NCI-H1694 treated with DMSO at 0.1 percent for 48 hours (cell line): ENCODE results near the gene ADAMTSL4.

Source experiments
- DNase-seq: peaks from one replicate; lab custom pipeline; 2025; lab: John Stamatoyannopoulos, UW

Gene ADAMTSL4

DNA sequence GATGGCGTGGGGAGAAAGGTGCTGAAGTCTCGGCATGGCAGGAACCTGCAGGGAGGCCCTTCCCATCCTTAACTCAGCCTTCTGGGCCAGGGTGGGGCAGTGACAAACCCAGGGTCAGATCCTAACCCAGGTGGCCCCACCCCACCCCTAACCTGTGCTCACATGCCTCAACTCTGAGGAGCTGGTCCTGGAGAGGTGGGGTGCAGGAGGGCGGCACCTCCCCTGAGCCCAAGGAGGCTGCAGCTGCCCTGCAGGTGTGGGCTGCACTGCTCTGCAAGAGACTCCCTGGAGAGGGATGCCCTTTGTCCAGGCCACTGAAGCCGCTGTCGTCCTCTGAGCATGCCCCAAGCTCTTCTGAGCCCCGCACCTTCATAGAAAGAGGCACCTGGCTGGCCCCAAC, 15.2 kb upstream of the ADAMTSL4 start:
- no peak for DNase-seq

DNA sequence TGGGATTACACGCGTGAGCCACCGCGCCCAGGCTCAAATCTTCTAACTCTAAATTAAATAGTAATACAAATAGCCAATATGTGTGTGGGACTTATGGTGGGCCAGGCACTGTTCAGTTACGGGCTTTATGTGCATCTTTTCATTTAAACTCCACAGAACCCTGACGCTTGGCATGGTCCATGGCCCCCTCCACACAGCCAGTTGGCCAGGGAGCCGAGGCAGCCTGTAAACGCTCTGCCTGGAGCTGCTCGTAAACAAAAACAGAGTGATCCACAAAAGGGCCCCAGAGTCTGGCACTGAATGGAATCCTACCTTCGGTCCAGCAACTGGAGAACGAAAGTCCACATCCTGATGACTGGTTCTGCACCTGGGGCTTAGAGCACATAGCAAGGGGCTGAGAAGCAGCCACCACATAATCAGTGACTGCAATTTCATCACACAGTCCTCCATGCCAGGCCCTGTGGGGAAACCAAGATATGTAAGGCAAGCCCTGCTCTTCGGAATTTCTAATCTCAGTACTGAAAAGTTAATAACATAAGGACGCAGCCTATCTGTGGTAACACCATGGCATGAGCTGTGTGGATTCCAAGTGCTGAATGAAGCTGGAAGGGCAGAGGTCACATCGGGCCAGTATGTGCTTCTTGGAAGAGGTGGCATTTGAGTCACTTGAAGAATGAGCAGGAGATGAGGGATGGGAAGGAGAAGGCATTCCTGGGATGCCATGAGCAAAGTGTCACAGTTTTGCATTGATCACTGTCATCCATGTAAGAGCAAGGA, 13.5 kb upstream of the ADAMTSL4 start:
- no peak for DNase-seq

DNA sequence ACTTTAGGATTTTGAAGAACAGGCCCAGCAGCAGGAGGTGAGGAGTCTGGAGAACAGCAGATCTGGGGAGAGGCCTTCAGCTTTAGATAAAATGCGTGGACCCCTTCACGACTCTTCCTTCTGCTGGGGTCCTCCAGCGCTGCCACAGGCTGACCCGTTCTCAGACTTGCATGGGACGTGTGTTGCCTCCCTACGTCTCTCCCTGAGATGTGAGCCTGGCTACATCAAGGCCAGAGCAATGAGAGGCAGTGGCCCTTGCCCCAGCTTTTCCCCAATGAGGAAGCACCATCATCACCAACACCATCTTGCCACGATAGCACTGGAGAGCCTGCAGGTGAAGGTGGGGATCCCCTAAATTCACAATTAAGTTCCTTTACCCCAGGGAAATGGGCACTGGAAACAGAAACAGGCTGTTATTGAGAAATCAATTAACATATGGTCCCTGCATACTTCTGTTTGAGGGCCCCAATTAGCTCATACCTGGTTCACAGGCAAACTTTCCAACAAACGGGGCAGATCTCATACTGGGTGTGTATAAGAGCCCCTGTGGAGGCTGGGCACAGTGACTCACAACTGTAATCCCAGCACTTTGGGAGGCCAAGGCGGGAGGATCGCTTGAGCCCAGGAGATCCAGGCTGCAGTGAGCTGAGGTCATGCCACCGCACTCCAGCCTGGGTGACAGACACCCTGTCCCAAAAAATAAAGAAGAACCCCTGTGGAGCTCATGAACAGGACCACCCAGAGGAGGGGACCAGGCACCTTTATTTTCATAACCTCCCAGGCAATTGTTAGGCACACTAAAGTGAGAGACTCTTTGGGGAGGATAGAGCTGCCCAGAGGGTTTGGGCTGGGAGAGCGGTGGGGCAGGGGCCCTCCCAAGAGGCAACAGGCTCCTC, 12.1 kb upstream of the ADAMTSL4 start:
- no peak for DNase-seq

DNA sequence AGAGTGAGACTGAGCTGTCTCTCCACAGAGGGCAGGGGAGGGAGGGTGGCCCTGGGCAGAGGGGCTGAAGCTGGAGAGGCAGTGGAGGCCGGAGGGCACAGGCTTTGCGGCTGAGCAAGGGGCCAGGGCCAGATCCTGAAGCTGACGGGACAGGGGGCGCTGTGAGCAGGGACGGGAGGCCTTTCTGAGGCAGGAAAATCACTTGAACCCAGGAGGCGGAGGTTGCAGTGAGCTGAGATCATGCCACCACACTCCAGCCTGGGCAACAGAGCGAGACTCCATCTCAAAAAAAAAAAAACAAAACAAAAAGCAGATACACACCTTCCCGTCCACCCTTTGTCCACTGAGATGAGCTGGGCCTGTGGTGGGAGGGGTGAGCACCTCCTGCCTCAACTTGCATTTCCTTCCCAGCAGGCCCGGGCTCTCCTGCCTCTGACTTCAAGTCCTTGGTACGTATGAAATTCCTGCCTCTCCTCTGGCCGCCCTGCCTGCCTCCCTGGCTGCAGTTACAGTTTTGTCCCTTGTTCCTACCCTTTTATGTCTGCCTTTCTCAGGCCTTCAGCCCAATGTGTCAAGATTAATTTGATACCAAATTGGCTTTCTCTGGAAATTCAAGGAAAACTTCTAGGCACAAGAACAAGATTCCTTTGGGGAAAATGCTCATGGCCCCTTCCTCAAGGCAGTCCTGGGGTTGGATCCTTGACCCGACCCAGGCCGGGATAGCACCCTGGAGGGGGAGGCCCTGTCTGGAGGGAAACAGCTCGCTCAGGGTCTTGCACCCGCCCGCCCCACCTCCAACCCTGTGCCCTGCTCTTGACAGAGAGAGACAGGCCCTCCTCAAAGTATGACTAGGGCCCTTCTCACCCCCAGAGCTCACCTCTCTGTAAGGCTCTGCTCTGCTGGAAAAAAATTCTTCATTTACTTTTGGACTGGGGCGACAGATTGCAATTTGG, 11.2 kb upstream of the ADAMTSL4 start:
- DNase-seq = no peak

DNA sequence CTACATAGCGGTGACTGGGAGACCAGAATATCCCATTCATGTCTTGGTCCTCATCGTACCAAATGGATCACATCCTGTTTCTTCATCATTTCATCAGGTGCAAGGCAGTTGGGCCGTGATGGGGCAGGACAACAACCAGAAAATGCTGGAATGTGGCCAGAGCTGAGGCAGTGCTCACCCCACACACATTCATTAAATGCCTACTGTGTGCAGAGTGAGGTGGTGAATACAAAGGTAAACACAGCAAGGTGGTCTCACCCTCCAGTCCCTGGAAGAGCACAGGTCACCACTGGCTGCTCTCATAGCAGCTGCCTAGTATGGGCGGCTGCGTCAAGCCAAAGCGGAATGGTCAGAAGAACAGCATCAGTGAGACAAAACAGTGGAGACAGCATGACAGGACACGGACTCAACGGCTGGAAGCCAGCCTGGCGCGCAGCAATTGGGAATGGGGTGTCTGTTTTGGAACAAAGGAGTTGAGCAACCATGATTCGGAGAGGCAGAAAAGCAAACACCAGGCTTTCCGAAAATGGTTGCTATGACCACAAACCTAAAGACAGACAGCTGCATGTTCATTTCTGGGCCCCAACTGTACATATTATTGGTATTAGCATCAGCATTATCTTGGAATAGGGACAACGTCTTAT, 5.6 kb upstream of the ADAMTSL4 start:
- DNase-seq = no peak

DNA sequence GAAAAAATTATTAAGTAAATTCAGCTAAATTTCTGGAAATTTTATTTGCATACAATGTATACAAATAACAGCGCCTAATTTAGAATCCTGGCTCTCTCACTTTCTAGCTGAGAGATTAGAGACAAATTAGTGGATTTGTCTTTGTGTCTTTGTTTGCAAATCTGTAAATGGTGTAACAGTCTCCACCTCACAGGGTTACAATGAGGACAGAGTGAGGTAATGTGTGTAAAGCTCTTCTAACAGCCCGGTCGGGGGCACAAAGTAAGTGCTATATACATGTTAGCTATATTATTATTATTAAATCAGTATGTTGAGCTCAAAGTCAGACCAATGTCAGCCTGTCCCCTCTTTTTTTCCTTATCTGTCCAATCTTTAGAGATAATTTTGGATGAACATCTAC, 5.0 kb upstream of the ADAMTSL4 start:
- no peak for DNase-seq

DNA sequence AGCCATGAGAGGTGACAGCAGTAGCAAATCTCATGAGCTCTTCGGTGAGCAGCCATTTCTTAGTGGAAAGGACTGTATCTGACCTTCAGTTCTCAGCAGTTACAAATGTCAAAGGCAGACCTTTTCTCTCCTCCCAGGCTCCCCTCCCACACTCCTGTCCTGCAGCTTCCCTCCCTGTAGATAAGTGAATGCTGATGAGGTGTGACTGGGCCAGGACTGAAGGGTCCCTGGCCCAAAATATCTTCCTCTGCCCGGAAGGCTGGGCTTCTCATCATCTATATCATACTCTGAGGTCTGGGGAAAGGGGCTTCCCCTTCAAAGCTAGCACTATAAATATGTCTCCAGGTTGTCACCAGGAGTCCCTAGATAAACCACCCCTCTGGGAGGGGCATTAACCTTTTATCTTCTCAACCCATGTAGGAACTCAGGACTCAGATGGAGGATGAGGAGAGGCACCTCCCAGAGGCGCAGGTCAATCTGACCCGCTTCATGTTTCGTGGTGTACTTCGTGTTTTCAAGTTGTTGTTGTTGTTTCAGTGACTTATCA, 3.6 kb upstream of the ADAMTSL4 start:
- no peak for DNase-seq

DNA sequence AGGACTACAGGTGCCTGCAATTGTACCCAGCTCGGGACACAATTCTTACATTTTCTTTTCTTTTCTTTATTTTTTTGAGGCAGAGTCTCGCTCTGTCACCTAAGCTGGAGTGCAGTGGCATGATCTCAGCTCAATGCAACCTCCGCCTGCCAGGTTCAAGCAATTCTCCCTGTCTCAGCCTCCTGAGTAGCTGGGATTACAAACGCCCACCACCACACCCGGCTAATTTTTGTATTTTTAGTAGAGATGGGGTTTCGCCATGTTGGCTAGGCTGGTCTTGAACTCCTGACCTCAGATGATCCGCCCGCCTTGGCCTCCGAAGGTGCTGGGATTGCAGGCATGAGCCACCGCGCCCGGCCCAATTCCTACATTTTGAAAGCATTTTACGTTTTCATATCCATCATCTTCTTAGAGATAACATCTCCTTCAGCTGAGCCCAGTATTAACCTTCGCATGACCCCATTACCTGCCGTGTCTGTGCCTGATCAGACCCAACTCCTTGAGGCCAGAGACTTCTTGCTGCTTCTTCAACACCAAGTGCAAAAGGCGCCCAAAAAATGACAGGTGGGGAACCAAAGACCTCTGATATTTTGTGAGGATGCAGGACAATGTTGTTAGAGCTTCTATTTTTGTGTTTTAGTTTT, 2.8 kb upstream of the ADAMTSL4 start:
- DNase-seq = no peak

DNA sequence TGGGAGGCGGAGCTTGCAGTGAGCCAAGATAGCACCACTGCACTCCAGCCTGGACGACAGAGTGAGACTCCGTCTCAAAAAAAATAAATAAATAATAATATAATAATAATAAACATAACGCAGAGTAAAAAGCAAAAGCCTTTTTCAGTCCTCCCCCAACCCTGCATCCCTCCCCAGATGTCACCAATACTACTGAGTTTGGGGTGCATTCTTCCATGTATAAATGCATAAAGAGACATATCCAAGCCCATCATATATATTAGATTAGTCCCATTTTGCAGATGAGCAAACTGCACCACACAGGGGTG, 930 bp upstream of the ADAMTSL4 start:
- DNase-seq = no peak

DNA sequence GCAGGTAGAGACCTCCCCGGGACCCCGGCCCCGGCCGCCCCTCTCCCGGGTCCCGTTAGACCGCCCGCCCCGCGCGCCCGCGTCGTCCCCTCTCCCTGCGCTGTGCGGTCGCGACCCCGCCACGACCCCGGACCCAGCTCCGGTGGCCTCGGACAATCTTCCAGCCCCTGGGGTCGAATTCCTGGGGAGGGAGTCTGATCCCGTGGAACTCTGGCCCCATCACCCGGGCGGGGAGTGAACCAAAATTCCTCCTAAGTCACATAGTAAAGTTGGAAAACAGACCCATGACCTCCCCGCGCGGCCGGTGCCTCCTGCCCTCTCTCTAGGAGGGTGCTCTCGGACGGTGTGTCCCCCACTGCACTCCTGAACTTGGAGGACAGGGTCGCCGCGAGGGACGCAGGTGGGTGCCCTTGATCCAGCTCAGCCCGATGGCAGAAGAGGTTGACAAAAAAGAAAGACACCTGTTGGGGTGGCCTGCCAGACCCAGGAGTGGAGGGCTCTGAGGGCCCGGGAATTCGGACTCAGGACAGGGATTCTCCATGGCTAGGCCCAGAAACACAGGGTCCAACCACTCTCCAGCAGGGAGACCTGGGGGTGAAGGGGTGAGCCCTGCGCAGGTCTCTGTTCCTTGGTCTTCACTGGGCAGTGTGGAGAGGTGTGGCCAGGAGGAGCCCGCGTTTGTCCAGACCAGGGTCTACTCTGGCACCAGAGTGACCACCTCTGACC, 451 bp downstream of the ADAMTSL4 start:
- no peak for DNase-seq

DNA sequence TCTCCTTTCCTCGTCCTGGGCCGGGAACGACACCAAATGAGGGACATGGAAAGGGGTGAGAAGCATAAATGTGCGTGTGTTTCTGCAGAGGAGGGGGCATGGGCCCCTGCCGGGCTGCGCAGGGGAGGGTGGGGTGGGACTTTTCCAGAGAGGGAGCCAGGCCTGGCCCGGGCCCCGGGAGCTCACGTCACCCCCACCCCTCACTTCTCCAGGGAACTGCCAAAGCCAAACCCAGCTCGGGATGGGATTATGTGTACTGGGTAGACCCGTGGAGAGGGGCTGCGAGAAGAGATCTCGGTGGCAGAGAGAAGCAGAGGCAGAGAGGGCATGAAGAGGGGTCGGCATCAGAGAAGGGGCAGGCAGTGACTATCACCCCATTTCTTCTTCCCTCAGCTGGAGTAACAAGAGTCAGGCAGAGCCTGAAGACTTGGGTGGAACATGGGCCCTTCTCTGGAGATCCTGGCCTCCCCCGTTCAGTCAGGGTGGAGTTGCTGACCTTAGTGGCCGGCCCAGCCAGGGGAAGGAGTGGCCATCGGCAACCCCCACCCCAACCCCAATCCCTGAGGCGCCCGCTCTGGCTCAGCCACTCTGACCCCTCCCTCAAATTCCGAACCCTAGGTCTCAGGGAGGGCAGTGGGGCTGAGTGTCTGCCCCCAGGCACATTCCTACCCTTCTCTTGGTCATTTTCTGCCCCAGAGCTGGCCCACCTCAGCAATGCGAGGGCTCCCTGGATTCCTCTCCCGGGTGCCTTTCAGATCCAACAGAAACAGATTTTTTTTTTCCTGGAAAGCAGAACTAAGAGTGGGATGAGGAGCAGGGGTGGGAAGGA, 1.2 kb downstream of the ADAMTSL4 start:
- no peak for DNase-seq

DNA sequence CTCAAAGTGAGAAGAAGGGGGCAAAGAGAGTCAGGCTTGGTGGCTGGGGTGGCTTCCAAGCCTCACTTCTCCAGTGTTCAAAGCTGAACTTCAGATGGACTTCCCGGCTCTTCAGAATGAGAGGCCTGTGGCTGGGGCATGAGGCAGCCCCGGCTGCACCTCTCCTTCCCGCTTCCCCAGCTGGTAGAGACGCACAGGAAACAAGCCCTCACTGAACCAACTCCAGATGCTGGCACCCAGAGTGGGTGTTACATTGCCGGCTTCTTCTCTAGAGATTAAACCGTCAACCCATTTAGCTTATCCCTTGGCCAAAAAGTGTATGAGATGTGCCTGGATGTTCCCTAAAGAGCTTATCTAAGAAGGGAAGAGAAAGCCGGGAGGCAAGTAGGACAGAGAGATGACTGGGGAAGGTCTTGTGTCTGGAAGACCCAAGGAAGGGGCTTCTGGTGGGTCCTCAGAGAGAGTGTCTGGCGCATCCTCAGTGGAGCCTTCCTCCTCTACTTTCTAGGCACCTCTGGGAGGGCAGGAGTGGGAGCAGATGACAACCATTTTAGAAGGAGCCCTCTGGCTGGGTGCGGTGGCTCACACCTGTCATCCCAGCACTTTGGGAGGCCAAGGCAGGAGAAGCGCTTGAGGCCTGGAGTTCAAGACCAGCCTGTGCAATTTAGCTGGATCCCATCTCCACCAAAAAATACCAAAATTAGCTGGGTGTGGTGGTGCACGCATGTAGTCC, 2.0 kb downstream of the ADAMTSL4 start:
- no peak for DNase-seq

DNA sequence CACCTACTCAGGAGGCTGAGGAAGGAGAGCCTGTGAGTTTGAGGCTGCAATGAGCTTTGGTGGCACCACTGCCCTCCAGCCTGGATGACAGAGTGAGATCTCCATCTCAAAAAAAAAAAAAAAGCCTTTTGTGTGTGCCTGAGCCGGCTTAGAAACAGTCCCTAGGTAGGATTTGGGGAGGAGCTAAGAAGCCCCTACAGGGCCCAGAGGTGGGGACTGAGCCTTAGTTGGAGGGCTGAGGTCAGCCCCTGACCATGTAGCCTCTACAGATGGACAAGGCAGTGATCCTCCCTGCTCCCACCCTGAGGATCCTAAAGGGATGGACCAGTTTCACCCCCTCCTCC, 2.5 kb downstream of the ADAMTSL4 start:
- DNase-seq = no peak

DNA sequence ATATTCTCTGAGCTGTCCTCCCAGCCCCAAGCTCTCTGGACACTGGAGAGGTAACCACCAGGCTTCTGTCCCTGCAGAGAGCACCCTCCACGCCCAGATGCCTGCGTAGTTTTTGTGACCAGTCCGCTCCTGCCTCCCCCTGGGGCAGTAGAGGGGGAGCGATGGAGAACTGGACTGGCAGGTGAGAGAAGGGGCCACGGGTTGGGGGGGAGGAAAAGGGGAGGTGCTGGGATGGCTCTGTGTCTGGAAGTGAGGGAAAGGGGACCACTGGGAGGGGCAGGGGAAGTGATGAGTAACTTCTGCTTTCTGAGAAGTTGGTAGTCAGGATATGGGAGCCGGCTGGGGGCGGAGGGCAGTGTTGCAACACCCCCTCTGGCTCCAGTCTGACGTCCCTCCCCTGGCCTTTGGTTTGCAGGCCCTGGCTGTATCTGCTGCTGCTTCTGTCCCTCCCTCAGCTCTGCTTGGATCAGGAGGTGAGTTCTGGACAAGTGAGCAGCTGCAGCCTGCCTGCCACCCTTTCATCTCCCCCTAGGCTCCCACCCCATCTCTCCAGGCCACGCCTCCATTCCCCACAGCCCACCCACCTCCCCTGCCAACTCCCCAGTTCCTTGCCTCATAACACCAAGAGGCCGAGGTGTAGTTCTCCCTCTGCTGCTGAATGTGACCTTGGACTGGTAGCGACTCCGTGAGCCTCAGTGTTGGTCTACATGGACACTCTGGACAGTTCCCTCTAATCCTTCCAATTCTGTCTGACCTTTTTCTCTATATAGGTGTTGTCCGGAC, 3.1 kb downstream of the ADAMTSL4 start:
- no peak for DNase-seq

DNA sequence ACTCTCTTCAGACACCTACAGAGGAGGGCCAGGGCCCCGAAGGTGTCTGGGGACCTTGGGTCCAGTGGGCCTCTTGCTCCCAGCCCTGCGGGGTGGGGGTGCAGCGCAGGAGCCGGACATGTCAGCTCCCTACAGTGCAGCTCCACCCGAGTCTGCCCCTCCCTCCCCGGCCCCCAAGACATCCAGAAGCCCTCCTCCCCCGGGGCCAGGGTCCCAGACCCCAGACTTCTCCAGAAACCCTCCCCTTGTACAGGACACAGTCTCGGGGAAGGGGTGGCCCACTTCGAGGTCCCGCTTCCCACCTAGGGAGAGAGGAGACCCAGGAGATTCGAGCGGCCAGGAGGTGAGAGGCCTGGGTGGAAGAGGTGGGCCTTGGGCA, 3.7 kb downstream of the ADAMTSL4 start:
- no peak for DNase-seq

DNA sequence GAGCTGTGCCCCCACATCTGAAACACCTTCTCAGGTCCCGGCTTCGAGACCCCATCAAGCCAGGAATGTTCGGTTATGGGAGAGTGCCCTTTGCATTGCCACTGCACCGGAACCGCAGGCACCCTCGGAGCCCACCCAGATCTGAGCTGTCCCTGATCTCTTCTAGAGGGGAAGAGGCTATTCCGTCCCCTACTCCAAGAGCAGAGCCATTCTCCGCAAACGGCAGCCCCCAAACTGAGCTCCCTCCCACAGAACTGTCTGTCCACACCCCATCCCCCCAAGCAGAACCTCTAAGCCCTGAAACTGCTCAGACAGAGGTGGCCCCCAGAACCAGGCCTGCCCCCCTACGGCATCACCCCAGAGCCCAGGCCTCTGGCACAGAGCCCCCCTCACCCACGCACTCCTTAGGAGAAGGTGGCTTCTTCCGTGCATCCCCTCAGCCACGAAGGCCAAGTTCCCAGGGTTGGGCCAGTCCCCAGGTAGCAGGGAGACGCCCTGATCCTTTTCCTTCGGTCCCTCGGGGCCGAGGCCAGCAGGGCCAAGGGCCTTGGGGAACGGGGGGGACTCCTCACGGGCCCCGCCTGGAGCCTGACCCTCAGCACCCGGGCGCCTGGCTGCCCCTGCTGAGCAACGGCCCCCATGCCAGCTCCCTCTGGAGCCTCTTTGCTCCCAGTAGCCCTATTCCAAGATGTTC, 4.3 kb downstream of the ADAMTSL4 start:
- DNase-seq = no peak

DNA sequence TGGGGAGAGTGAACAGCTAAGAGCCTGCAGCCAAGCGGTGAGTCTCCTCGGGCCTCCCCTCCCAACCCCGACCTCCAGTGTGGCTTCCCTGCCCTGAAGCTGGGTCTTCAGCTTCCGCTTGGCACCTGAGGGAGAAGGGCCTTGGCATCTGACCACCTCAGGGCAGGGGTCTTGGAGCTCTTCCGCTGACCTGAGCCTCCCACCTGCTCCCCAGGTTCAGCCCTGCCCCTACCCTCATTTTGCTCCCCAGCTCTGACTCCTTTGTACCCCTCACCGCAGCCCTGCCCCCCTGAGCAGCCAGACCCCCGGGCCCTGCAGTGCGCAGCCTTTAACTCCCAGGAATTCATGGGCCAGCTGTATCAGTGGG, 4.9 kb downstream of the ADAMTSL4 start:
- no peak for DNase-seq
